GM12864 (cell line): ENCODE measurements around the gene RPL7A.
"Not testable (repeated sequence)": the region's sequence is repeated elsewhere in the genome, so short reads cannot be mapped to it uniquely, and the experiment has no call there.

ENCODE experiments used
- DNase-seq: peaks from one replicate; pipeline ENCODE4 v3.0.0-alpha.2; 2011; ENCODE audit warnings: low read depth
- H3K4me3 ChIP-seq: 2 replicates; pipeline ENCODE4 v1.5.1; 2011; ENCODE audit warnings: mild to moderate bottlenecking, low read depth, low read length, control low read depth
- CTCF ChIP-seq: IDR thresholded peaks from 2 replicates; pipeline ENCODE4 v1.5.1; 2011; ENCODE audit warnings: low read depth, mild to moderate bottlenecking, moderate library complexity, low read length, control low read depth, inconsistent platforms; ENCODE audit errors: missing control alignments

Gene RPL7A

GRCh38 chr9:133305731-133306130 is 42.3 kb upstream of the RPL7A start:
- no peak for TF ChIP-seq CTCF
- no peak for DNase-seq
- H3K4me3 ChIP-seq: no peak overlapping the region

GRCh38 chr9:133306242-133307204 is 41.5 kb upstream of the RPL7A start:
- DNase-seq: no peak

GRCh38 chr9:133307301-133307700 is 40.7 kb upstream of the RPL7A start:
- no peak for DNase-seq
- H3K4me3 ChIP-seq: no peak overlapping the region
- TF ChIP-seq CTCF: no peak

More at GRCh38 chr9:133306242-133307204, 41.5 kb upstream of the RPL7A start:
- H3K4me3 ChIP-seq: no peak overlapping the region
- no peak for TF ChIP-seq CTCF

- DNase-seq: no peak
- TF ChIP-seq CTCF: no peak
These were observed 38.4 kb upstream of the RPL7A start for GRCh38 chr9:133309608-133310007.

GRCh38 chr9:133315997-133316396 is 32.0 kb upstream of the RPL7A start:
- no peak for DNase-seq
- TF ChIP-seq CTCF: no peak
- H3K4me3 ChIP-seq: no peak overlapping the region

More at GRCh38 chr9:133309608-133310007, 38.4 kb upstream of the RPL7A start:
- no peak overlapping the region for H3K4me3 ChIP-seq

GRCh38 chr9:133317551-133317950 is 30.5 kb upstream of the RPL7A start:
- not testable (repeated sequence) for DNase-seq, H3K4me3 ChIP-seq

GRCh38 chr9:133320421-133320881 is 27.6 kb upstream of the RPL7A start:
- DNase-seq: no peak
- no peak for TF ChIP-seq CTCF
- H3K4me3 ChIP-seq: no peak overlapping the region
